Thyroid gland (tissue), 4 donors: ENCODE measurements around the gene PSKH1.

Source experiments
- CTCF ChIP-seq, 6 experiments: fragments of 200-600 bp in 3 of 6; fragments of 450-650 bp in 3 of 6; sonication (generic) in 3 of 6; IDR thresholded peaks; one replicate each; pipeline ENCODE4 v1.5.1; 2016 to 2019; ENCODE audit warnings: antibody characterized with exemption in 6 of 6, mild to moderate bottlenecking in 2 of 6, inconsistent platforms in 1 of 6, moderate library complexity in 1 of 6
- POLR2A ChIP-seq, 2 donors: fragments of 450-650 bp; IDR thresholded peaks; one replicate each; pipeline ENCODE4 v1.6.1; 2017; ENCODE audit warnings: antibody characterized with exemption in 2 of 2, mild to moderate bottlenecking in 2 of 2, moderate library complexity in 1 of 2

- TF ChIP-seq CTCF (IDR thresholded peaks at IDR 0.05) (no peak), POLR2A (IDR thresholded peaks at IDR 0.05) (no peak)
Observed at GRCh38 chr16:67864594-67864993, 28.5 kb upstream of the PSKH1 start.
